ENCODE results near the gene SUN5. TPM values are rescaled to one million over a fixed set of nuclear protein-coding genes. Genes with fewer than 3 reads are reported as not detected.
"Not testable (repeated sequence)": the region's sequence is repeated elsewhere in the genome, so short reads cannot be mapped to it uniquely, and the experiment has no call there.

SUN5 gene
- total and polyA plus RNA-seq, 7 donors = not detected

GRCh38 chr20:32975698-32976674 lies 28.2 kb downstream of the SUN5 start:
- Histone ChIP-seq H3K27me3 (ENCODE audit: insufficient read depth in 3 of 3, low read length in 2 of 3) (no peaks in the 10 kb centered on the region), H3K9me3 (no peaks in the 10 kb centered on the region), H3K4me1 (no peaks in the 10 kb centered on the region), H3K4me3 (no peak overlapping the region), H3K27ac (no peak overlapping the region), H3K36me3 (ENCODE audit: insufficient read depth in 1 of 2, low read depth in 1 of 2) (no peaks in the 10 kb centered on the region)
- DNase-seq (no peak), ATAC-seq (no peak)
- WGBS, 3 donors = 82 to 88% (median 84%) methylated on average over 15 of the region's 15 CpGs
- intact Hi-C loops (cut with DNase I) = no loop called here
- no peak for TF ChIP-seq CTCF (IDR thresholded peaks at IDR 0.05)

GRCh38 chr20:32975121-32975520 lies 29.1 kb downstream of the SUN5 start:
- intact Hi-C loops (cut with DNase I); H3K27ac ChIP-seq; H3K9me3 ChIP-seq; H3K4me3 ChIP-seq; ATAC-seq; H3K27me3 ChIP-seq (ENCODE audit: insufficient read depth in 3 of 3, low read length in 2 of 3); H3K4me1 ChIP-seq; DNase-seq; H3K36me3 ChIP-seq (ENCODE audit: insufficient read depth in 1 of 2, low read depth in 1 of 2): not testable (repeated sequence)
- 83 to 89% (median 84%) methylated on average over 4 of the region's 4 CpGs for WGBS, 3 donors

GRCh38 chr20:32974204-32975064 lies 29.8 kb downstream of the SUN5 start:
- H3K36me3 ChIP-seq (ENCODE audit: insufficient read depth in 1 of 2, low read depth in 1 of 2); intact Hi-C loops (cut with DNase I); H3K4me3 ChIP-seq: not testable (repeated sequence)

GRCh38 chr20:32973077-32973717 lies 31.0 kb downstream of the SUN5 start:
- Histone ChIP-seq H3K4me1 (no peaks in the 10 kb centered on the region), H3K27me3 (ENCODE audit: insufficient read depth in 3 of 3, low read length in 2 of 3) (peaks cover 0 to 3% (median 0%) of the 10 kb centered on the region in 3 donors), H3K36me3 (ENCODE audit: insufficient read depth in 1 of 2, low read depth in 1 of 2) (no peaks in the 10 kb centered on the region), H3K9me3 (no peaks in the 10 kb centered on the region), H3K27ac (no peak overlapping the region), H3K4me3 (no peak overlapping the region)
- 83 to 89% (median 87%) methylated on average over 10 of the region's 10 CpGs for WGBS, 3 donors
- TF ChIP-seq CTCF (IDR thresholded peaks at IDR 0.05) = no peak
- ATAC-seq (no peak), DNase-seq (no peak)
- intact Hi-C loops (cut with DNase I) = no loop called here

More at GRCh38 chr20:32974204-32975064, 29.8 kb downstream of the SUN5 start:
- 75 to 79% (median 75%) methylated on average over 9 of the region's 9 CpGs for WGBS, 3 donors
- H3K4me1 ChIP-seq; ATAC-seq; H3K27ac ChIP-seq; H3K27me3 ChIP-seq (ENCODE audit: insufficient read depth in 3 of 3, low read length in 2 of 3); DNase-seq; H3K9me3 ChIP-seq: not testable (repeated sequence)

- intact Hi-C loops (cut with DNase I) = no loop called here
- Histone ChIP-seq H3K27me3 (ENCODE audit: insufficient read depth in 3 of 3, low read length in 2 of 3) (peaks cover 0 to 3% (median 0%) of the 10 kb centered on the region in 3 donors), H3K27ac (no peak overlapping the region), H3K36me3 (ENCODE audit: insufficient read depth in 1 of 2, low read depth in 1 of 2) (no peaks in the 10 kb centered on the region), H3K9me3 (no peaks in the 10 kb centered on the region), H3K4me1 (no peaks in the 10 kb centered on the region), H3K4me3 (no peak overlapping the region)
- TF ChIP-seq CTCF (IDR thresholded peaks at IDR 0.05) = no peak
- WGBS, 3 donors = 73 to 77% (median 77%) methylated on average over 13 of the region's 13 CpGs
- ATAC-seq (no peak), DNase-seq (no peak)
Measured at GRCh38 chr20:32972181-32973076, 31.8 kb downstream of the SUN5 start.

All from psoas muscle (tissue), 8 donors.